CD4-positive, alpha-beta T cell treated with Interleukin-12 subunit alpha and Interleukin-12 subunit beta, for 1 hour (primary cell): Measurements from ENCODE around the gene MYB.
"Not testable (repeated sequence)": the region's sequence is repeated elsewhere in the genome, so short reads cannot be mapped to it uniquely, and the experiment has no call there.

Experiments used
- DNase-seq: peaks from one replicate; pipeline ENCODE4 v3.0.0-alpha.2; 2020

Gene MYB

GRCh38 chr6:135224037-135224647, 43.0 kb downstream of the MYB start:
- DNase-seq, result no peak

GRCh38 chr6:135225911-135226310, 44.8 kb downstream of the MYB start:
- no peak for DNase-seq

GRCh38 chr6:135226537-135226936, 45.4 kb downstream of the MYB start:
- DNase-seq, result no peak

- DNase-seq, result no peak
These were observed 46.2 kb downstream of the MYB start for GRCh38 chr6:135227349-135227748.

DNA sequence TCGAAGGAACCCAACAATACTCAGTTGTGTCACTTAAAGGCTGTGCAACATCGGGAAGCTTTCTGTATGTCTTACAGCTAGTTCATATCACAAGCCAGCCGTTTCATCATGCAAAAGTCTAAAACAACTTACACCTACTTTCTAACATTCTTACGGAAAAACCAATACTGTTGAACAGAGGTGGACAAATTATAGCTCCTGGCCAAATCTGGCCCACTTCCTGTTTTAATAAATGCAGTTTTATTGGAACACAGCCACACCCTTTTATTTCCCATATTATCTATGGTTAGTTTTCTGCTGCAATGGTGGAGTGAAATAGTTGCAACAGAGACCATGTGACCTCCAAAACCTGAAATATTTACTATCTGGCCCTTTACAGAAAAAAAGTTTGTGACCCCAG, 46.6 kb downstream of the MYB start:
- DNase-seq, result no peak

- no peak for DNase-seq
These were observed 47.4 kb downstream of the MYB start for GRCh38 chr6:135228486-135228885.

GRCh38 chr6:135229996-135230395, 48.9 kb downstream of the MYB start:
- DNase-seq, result no peak

- no peak for DNase-seq
These were observed 49.8 kb downstream of the MYB start for GRCh38 chr6:135230711-135231468.

DNA sequence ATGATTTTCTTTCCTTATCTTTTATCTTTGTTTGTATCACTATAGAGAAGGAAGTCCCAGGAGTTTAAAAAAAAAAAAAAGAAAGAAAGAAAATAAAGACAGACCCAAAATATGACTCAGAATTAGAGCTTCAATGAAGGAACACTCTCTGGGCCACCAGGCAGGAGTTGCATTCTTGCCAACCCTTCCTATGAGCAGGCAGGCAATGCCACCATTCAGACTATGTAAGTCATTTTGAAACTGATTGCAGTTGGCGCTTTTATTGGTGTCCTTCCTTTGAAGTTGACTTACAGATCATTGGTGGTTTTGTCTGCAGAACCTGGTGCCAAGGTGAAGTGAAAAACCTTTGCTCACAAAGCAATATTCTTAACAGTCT, 50.3 kb downstream of the MYB start:
- DNase-seq, result no peak

DNA sequence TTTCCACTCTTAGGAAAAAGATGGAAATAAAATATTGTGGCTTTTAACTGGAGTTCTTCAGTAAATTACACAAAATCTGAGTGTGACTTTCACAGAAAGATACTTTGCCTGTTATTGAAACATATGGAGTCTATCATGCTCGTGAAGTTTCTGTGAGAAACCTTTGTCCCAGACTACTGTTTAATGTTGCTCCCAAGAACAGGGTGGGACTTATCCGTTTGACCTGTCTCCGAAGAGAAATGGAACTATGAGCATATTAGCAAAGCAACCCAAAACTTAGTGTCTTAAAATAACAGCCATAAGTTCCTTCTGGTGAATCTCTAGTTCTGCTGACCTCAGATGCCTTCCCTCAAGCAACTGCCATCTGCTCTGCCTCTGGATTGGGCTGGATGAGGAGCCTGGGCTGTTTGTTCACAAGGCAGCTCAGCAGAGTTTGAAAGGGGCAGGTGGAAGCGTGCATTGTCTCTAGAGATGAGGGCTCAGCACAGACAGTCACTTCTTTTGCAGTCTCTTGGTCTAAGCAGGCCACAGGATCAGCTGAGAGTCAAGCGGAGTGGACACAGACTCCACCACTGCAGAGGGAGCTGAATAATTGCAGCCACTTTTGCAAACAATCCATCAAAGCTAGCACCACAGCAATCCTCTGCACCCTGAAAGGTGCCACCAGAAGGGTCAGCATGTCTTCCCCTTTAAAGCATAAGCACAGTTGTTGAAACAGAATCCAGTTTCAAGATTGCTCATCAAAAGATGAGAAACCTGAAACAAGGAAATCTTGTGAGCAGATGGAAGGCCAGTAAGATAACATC, 52.8 kb downstream of the MYB start:
- DNase-seq, result no peak

DNA sequence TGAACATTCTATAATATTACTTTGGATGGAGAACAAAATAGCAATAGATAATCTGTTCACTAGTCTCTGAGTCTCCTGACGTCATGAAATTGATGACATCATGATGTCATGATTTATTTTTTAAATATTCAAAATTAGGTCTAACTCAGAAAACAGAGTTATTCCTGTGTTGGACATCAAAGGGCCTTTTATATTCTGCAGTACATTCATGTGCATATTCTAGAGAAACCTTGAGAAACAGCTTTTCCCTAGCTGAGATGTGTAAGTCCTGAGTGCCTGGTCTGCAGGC, 53.3 kb downstream of the MYB start:
- no peak for DNase-seq

- DNase-seq, result no peak
These were observed 54.6 kb downstream of the MYB start for GRCh38 chr6:135235716-135236115.

- DNase-seq, result no peak
These were observed 55.2 kb downstream of the MYB start for GRCh38 chr6:135236319-135236718.

DNA sequence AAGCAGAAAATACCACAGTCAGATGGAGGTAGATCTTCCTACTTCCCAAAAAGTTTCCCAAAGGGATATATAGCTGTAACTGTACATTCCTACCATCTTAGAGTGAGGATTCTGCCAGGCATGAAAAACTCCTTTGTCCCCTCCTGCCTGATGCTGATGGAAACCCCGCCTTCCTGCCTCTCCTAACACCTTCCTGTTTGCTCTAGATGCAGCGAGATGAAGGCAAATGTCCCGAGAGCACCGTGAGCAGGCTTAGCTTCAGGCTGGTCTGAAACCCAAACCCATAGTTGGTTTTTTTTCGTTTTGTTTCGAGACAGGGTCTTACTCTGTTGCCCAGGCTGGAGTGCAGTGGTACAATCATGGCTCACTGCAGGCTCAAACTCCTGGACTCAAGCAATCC, 55.6 kb downstream of the MYB start:
- no peak for DNase-seq

- DNase-seq, result no peak
These were observed 59.6 kb downstream of the MYB start for GRCh38 chr6:135240711-135241110.

DNA sequence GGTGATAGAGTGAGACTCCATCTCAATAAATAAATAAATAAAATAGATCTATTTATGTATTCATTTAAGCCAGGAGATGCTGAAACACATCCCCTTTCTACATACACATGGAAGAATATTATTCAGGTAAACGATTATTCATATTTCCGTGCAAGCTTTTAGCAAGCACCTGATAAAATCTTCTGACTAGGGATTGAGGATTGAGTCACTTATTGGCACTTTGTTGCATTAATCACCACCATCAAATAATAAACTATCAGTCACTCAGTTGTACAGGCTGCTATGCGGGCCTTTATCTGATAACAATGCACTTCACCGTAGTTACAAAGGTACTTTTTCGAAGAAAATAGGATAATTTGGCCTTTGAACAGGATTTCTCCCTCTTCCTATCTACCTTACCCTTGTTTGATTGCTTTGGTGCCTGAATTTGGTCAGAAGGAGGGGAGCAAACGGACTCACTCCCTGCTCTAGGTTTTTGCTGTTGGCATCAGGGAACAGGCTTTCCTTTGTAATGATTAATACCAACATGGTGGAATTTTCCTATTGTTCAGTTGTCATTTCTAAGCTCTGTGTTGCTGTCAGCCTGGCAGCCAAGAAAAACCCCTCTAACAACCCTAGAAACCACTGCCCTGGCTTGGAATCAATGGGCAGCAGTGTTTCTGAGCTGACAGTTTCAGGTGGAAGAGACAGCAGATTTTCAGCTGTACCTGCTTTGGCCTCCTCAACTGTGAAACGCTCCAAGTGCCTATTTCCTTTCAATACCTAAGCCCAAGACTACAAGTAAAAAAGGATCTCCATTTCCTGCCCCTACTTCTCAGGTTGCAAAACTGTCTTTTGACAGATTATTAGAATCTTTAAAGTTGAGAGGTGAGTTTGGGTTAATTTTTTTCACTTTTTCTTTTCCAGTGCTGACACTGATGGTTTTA, 63.0 kb downstream of the MYB start:
- DNase-seq, result no peak

GRCh38 chr6:135244805-135245204, 63.7 kb downstream of the MYB start:
- DNase-seq, result no peak

- not testable (repeated sequence) for DNase-seq
These were observed 65.4 kb downstream of the MYB start for GRCh38 chr6:135246412-135247012.

DNA sequence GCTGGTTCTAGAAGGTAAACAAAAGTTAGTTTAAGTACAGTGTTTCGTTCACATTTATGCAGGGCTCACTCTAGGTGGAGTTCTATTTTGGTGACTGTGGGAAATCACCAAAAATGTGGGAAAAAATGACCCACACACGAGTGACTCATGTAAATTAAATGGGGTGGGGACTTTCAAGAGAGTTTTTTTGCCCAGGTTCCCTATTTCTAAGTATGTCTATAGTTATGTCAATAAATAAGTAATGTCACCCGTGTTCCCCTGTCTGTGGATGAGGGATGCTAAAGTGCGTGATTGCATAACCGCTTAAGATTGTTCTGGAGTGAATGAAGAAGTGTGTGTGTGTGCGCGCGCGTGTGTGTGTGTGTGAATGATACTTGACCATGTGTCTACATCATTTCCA, 69.1 kb downstream of the MYB start:
- DNase-seq, result no peak

DNA sequence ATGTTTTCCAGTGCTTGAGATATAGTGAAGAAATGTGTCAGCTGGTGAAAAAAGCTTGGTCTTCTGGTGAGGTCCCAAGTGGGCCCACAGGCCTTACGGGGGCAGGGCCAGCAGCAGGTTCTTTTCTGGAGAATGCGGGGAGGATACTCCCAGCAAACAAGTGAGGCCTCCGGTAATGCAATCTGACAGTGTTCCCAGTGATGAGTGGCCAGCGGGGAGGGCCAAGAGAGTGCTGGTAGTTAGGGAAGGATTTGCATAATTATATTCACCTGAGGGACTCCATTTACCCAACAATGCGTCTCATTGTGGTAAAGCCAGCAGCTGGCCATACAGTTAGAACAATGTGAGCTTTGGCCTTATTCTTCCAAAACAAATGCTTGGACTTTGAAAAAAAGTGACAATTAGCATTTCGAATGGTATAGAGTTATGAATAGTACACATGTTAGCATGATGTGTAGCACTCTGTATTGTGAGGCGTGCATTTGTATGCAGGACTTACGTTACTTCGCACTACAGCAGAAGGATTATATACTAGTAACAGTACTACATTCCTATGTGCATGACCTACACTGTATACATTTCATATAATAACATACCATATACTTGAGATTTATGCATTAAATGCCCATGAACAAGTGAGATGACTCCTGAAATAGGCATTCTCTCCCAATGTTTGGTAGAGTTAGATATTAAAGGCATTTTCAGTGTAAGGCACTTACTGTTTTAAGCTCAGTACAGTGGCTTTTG, 69.8 kb downstream of the MYB start:
- no peak for DNase-seq

GRCh38 chr6:135251498-135252441, 70.7 kb downstream of the MYB start:
- no peak for DNase-seq
